HG02973 (cell line): ENCODE results near the gene EIF3A.
A peak's percentile ranks its signal among the peaks of the same experiment; 100 is the strongest.
"Not testable (repeated sequence)": the region's sequence is repeated elsewhere in the genome, so short reads cannot be mapped to it uniquely, and the experiment has no call there.

Experiments used
- ATAC-seq: cut with Tn5 transposase; IDR thresholded peaks from one replicate; pipeline ENCODE4 v1.9.1; 2021; ENCODE audit warnings: moderate library complexity; ENCODE audit not compliant: unreplicated experiment

The EIF3A gene, protein sequence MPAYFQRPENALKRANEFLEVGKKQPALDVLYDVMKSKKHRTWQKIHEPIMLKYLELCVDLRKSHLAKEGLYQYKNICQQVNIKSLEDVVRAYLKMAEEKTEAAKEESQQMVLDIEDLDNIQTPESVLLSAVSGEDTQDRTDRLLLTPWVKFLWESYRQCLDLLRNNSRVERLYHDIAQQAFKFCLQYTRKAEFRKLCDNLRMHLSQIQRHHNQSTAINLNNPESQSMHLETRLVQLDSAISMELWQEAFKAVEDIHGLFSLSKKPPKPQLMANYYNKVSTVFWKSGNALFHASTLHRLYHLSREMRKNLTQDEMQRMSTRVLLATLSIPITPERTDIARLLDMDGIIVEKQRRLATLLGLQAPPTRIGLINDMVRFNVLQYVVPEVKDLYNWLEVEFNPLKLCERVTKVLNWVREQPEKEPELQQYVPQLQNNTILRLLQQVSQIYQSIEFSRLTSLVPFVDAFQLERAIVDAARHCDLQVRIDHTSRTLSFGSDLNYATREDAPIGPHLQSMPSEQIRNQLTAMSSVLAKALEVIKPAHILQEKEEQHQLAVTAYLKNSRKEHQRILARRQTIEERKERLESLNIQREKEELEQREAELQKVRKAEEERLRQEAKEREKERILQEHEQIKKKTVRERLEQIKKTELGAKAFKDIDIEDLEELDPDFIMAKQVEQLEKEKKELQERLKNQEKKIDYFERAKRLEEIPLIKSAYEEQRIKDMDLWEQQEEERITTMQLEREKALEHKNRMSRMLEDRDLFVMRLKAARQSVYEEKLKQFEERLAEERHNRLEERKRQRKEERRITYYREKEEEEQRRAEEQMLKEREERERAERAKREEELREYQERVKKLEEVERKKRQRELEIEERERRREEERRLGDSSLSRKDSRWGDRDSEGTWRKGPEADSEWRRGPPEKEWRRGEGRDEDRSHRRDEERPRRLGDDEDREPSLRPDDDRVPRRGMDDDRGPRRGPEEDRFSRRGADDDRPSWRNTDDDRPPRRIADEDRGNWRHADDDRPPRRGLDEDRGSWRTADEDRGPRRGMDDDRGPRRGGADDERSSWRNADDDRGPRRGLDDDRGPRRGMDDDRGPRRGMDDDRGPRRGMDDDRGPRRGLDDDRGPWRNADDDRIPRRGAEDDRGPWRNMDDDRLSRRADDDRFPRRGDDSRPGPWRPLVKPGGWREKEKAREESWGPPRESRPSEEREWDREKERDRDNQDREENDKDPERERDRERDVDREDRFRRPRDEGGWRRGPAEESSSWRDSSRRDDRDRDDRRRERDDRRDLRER (N-terminal part only)

GRCh38 chr10:119080521-119081259 lies at the start of gene EIF3A:
Gene EIF3A, minus strand, starts transcription at chr10:119080817. Its CDS starts 141 bp downstream, at chr10:119080676.
- peak; percentile 78 for ATAC-seq

GRCh38 chr10:119129721-119130120 lies 49.1 kb upstream of the EIF3A start:
- no peak for ATAC-seq

- no peak for ATAC-seq
Measured at GRCh38 chr10:119125942-119126341, 45.3 kb upstream of the EIF3A start.

DNA sequence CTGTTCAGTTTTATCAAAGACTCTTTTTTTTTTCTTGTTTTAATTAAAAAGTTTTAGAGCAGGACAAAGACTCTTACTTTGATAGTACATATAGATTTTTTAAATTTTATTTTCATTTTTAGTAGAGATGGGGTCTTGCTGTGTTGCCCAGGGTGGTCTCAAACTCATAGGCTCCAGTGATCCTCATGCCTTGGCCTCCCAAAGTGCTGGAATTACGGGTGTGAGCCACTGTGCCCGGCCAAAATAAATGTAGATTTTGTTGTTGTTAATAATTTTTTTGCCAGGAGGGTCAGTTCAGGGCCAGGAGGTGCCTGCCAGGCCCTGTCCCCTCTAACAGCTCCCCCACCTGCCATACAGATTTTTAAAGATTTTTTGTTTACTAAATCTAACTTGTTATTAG lies 40.3 kb upstream of the EIF3A start:
- no peak for ATAC-seq

DNA sequence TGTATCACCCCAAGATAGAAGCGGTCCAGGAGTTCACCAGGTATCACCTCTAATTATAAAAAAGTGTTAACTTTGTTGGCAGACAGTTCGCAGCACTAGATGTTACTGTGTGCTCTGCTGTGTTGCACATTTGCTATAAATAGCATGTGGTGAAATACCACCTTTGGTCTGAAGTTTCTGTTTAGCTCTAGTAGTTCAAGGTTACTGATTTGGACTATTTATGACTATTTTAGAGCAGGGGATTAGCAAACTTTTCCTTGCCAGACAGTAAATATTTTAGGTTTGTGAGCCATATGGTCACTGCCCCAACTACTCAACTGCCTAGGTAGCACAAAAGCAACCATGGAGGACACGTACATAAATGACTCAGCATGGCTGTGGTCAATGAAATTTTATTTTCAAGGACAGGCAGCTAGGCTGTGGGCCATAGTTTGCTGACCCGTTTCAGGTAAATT lies 39.8 kb upstream of the EIF3A start:
- ATAC-seq: peak; percentile 92

DNA sequence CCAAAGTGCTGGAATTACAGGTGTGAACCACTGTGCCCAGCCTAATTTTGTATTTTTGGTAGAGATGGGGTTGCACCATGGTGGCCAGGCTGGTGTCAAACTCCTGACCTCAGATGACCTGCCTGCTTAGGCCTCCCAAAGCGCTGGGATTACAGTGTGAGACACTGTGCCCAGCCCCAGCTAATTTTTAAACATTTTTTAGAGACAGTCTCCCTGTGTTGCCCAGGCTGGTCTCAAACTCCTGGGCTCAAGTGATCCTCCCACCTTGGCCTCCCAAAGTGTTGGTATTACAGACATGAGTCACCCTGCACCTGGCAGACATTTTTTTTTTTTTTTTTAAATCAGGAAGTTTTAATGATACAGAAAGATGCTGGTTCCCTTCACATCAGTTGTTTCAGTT lies 38.8 kb upstream of the EIF3A start:
- no peak for ATAC-seq

- ATAC-seq: no peak
Measured at GRCh38 chr10:119118231-119118630, 37.6 kb upstream of the EIF3A start.

DNA sequence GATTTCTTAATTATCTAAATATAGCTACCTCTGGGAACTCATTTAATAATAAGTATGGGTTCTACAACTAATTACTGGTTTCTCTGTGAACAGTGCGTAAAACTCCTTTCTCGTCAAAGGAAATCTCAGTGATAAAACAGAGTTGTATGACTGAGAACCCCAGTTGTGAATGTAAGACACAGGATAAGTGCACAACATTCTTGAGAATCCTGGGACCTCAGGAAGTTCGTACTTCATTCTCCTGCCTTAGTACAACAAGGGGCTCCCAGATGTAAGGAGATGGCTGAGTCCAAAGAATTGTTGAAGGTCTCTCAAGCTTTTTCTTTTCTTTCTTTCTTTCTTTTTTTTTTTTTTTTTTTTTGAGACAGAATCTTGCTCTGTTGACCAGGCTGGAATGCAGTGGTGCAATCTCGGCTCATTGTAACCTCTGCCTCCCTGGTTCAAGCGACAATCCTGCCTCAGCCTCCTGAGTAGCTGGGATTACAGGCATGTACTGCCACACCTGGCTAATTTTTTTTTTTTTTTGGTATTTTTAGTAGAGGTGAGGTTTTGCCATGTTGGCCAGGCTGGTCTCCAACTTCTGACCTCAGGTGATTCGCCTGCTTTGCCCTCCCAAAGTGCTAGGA lies 35.8 kb upstream of the EIF3A start:
- ATAC-seq: no peak

GRCh38 chr10:119115926-119116325 lies 35.3 kb upstream of the EIF3A start:
- no peak for ATAC-seq

- no peak for ATAC-seq
Measured at GRCh38 chr10:119113751-119114732, 33.4 kb upstream of the EIF3A start.

DNA sequence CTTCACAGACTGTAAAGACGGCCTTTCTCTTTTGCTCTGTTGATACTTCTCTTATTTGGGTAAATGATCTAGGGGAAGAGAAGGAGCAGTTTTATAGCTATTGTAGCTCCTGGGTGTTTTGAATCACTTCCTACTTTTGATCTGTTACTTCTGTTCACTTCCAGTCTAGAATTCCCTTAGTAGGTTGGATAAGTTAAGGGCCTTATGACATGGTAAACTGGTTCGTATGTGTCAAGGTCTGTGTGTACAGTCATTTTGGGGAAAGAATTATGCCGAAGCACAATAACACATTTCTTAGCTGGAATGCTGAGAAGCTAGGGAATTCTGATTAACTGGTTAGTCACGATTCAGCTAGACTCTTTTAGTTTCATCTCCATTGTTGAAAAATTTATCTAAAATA lies 31.4 kb upstream of the EIF3A start:
- no peak for ATAC-seq

- not testable (repeated sequence) for ATAC-seq
Measured at GRCh38 chr10:119107771-119108170, 27.2 kb upstream of the EIF3A start.

DNA sequence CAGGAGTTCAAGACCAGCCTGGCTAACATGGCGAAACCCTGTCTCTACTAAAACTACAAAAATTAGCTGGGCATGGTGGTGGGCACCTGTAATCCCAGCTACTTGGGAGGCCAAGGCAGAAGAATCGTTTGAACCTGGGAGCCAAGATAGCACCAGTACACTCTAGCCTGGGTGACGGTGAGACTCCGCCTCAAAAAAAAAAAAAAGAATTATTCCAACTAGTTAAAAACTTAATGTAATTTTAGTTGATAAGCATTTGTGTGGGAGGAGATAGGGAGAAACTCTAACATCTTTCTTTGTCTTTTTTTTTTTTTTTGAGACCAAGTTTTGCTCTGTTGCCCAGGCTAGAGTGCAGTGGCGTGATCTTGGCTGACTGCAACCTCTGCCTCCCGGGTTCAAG lies 26.5 kb upstream of the EIF3A start:
- ATAC-seq: not testable (repeated sequence)

DNA sequence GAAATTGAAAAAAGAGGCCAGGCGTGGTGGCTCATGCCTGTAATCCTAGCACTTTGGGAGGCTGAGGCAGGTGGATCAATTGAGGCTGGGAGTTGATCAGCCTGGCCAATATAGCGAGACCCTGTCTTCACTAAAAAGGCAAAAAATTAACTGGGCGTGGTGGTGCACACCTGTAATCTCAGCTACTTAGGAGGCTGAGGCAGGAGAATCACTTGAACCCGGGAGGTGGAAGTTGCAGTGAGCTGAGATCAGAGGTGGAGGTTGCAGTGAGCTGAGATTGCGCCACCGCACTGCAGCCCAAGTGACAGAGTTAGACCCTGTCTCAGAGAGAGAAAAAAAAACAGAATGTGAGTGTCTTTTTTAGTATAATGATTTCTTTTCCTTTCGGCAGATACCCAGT lies 25.3 kb upstream of the EIF3A start:
- ATAC-seq: not testable (repeated sequence)

GRCh38 chr10:119105155-119105554 lies 24.5 kb upstream of the EIF3A start:
- no peak for ATAC-seq

DNA sequence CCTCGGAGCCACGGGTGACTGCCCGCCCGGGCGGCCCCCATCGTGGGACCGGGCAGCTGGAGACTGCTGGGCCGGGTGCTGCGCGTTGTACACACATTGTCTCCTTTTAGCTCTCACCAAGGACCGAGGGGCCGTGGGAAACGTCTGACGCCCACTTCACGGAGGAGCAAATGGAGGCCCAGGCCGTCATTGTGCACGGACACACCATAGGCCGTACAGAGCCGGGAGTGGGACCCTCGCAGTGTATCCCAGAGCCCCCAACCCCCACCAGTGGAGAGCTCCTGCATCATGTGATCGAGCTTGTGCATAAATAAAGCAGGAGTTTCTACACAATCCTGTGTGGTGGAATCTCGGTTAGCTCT lies 24.0 kb upstream of the EIF3A start:
- no peak for ATAC-seq

DNA sequence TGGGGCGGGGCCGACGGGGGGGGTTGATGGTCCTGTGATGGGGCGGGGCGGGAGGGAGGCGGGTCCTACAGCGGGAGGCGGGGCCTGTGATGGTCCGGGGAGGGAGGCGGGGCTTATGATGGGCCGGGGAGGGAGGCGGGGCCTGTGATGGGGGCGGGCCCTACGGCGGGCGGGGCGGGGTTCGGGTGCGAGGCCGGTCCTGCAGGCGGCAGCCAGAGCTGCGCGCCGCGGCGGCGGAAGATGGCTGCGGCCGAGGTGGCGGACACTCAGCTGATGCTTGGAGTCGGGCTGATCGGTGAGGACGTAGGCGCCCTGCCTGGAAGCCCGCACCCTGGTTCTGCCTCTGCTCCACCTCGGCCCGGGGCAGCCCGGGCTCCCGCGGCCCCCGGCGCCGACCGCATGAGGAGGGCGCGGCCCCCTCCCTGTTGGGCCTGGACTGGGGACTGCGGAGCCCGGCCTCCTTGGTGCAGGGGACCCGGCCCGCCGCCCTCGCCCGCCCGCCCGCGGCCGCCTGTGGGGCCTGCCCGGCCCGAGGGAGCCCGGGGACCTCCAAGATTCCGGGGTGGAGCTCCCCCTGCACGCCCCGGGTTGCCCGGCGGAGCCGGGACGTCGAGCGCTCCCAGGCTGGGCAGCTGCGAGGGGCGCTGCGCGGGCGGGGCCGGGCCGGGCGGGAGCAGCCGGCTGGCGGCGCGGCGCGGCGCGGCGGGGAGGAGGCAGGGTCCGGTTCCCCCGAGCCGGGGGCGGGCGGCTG lies 23.5 kb upstream of the EIF3A start, which contains the start of gene DENND10:
Gene DENND10 (plus strand): TSS at position 211 of the 751 bp plus-strand sequence. CDS start 30 bp downstream, at position 241.
- ATAC-seq: peak; percentile 83
